ENCODE data around the gene TEPSIN.

TEPSIN gene

DNA sequence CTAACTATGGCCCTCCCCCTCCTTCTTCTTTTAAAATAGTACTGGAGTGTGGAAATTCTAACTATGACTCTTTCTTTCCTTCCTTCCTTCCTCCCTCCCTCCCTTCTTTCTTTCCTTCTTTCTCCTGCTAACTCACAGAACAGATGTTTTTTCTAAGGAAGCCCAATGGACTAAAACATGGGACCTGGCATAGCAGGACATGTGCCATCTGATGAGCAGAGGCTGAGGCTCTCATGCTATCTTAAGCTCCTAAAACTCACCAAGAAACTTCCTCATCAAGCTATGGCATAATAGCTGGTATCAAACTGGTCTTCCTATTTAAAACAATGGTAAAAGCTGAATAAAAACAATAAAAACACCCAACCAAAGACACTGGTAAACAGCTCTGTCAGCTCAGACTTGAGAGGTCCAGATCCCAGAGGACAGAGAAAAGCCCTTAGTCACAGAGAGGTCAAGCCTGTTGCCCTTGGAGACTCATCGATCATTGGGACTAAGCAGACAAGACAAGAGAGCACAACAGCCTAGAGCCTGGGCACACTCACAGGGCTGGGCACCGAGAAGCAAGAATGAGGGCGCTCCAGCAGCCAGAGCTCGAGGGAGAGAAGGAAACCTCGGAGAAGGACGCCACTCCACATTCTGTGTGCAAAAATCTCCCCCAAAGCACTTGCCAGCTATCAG, 28.7 kb upstream of the TEPSIN start:
- no peak for DNase-seq

DNA sequence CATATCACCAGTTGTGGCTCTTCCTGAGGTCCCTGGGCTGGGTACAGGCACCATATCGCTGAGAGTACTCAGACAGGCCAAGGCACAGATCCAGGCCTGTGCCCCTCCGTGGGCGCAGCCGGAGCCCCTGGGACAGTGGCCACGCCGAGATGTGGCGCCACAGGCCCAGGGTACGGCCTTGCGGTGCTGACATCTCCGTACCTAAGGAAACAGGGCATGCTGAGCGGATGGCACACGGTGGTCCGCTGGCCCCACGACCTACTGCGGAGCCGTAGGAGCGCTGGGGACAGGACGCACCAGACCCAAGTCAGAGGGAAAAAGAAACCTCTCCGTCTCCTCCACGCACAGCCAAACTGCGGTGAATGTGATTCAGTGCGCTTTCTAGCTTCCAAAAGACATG, 26.7 kb upstream of the TEPSIN start:
- no peak for DNase-seq

DNA sequence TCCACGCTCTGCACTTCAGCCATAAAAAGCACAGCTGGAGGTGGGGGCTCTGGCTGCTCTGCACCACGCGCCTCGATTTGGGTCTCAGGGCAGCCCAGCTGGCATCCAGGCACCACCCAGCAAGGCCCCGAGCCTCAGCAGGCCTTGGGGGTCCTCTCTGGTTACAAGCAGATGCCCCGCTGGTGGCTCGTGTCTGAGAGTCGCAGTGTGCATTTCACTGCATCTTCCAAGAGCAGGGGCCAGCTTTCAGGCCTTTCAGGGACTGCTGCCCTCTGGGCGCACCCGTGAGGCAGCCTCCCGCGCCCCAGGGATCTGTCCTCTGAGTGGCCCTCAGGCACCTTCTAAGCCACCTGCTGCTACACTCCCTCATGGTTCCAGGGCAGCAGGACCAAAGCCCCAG, 25.8 kb upstream of the TEPSIN start:
- no peak for DNase-seq

DNA sequence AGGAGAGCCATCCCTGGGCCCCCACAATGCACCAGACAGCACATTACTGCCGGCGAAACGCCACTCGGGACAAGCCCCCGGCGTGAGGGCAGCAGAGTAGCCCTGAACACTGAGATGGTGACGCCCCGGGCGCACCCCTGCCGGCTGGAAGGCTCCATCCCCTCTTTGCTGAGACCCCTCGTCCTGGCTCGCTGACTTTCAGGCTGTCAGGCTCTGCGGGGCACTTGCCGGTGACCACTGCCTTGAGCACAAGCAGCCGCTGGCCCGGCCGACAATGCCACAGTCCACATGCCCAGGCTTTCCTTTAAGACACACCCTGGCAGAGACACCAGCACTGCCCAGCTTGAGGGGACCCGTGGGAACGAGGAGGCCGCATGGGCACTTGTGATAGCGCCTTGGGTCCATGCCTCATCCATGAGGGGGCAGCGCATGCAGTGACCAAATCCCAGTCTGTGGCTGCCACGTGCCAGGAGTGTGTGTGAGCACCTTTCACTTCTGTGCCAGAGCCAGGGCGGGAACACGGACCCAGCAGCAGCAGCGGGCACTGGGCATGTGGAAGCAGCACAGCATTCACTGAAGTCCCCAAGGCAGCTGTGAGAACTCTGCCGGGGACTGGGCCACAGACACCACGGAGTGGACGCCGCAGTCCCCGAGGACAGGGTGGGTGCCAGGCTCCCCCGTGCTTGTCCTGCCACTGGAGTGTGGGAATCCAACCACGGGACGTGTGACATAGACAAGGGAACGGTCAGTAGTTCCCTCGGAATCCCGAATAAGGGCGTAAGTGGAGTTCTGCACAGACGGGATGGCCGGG, 24.7 kb upstream of the TEPSIN start:
- DNase-seq: no peak

DNA sequence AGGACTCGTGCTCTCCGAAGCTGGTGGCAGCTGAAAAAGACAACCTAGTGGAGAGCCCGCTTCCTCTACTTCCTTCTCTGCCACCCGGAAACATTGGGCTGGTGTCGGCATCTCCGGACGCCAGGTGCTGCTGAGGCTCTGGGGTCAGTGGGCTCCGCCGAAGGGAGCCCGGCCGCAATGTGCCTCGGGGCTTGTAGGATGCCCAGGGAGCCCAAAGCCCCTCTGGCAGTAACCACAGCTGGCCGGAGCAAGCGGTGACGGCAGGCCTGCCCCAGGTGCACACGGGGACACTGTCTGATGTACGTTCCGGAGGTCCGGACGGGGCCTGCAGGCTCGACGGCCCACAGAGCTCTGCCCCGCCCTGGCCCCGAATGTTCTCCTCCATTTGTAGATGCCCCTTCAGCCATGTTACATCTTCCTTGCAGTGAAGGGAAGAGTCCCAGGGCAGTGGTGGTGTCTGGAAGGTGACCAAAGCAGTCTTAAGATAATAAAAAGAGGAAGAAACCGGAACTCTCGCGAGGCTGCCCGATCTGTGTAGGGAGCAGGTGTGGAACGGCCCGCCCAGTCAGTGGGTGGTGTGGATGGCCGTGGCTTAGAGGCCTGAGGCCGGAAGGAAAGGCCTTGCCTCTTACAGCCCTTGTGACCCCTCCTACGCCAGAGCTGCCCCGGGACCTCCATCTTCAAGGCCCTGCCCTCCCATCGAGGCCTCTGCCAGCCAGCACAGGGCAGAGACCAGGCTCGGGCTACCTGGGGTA, 22.9 kb upstream of the TEPSIN start:
- DNase-seq: no peak

DNA sequence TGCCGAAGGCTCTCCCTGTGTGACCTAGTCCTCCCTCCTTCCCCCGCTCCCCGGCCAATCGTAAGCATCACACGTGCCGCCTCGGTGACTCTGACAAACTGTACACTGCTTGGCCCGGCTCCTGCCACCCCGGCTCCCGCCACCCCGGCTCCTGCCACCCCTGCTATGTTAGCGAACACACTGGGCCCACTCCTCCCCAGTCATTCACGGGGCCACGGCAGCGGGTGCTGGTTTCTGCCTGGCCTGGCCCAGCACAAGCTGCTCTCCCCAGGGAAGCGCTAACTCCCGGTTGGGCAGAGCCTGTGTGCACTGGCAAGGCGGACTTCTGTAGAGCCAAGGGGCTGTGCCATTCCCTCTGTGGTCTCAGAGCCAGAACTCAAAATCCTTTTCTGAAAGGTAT, 22.2 kb upstream of the TEPSIN start:
- no peak for DNase-seq

DNA sequence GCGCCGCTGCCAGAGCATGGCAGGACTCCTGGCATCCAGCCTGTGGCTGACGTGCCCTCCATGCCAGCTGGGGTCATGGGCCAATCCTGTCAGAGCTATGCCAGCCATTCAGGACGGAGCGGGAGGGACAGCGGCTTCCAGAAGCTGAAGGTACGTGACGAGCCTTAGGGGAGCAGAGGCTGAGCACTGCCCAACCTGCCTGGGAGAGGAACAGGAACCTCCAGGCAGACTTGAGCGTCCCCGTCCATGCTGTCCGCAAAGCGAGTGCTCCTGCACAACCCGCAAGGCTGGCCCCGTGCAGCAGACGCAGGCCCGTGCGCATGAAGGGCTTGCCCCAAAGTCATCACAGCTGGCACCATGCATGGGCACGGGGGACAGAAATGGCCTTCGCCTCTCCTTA, 21.8 kb upstream of the TEPSIN start:
- DNase-seq: no peak

DNA sequence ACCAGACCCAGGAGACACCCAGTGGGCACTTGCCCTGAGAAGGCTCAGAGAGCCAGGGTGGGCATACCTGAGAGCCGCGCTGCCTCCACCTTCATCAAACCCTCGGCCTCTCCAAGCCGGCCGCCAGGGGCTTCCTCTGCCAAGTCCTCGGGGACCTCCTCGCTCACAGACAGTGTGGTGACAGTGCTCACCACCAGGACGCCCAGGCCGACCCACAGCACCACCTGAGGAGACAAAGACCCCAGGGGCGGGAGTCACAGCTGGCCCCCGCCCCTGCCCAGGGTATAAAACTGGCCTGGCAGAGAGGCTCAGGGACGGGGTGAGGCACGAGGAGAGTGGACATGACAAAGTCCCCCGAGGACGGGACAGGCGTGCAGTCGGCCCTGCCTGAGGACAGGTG, 21.3 kb upstream of the TEPSIN start:
- no peak for DNase-seq

DNA sequence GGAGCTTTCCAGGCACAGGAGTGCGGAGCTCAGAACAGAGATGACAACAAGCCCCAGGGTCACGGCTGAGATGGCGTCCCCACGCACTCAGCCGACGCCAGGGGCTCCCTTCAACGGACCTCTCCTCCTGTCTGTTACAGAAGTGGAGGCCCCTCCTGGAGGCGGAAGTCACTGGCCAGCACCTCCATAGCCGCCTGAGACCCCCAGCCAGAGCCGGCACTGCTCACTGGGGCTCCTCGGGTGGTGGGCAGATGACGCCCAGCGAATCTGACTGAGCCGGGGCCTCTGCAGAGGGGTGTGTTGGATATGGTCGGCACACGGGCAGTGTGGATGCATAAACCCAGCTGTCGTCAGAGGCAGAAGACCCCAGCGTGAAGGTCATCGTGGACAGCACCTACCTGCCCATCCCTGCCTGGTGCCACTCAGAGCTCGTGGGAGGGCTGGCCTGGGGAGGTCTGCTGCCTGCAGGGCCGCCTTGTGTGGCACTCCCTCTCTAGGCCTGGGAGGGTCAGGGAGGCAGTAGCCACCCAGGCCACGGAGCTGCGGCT, 20.3 kb upstream of the TEPSIN start:
- DNase-seq: no peak

DNA sequence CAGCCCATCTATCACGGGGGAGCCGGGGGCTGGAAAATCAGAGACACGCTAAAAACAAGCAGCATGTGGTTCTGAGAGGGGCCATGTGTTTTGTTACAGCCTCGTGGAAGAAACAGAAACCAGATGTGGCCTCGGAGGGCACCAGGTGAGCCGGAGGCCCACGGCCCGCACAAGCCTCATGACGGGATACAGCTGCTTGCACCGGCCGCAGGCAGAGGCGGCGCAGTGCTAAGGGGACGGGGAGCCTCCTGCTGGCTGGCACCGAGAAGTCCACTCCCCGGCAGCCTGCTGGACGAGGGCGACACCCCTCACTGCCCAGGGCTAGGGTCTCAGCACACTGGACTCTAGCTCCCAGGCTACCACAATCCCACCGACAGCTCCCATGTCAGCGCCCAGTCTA, 19.4 kb upstream of the TEPSIN start:
- no peak for DNase-seq

DNA sequence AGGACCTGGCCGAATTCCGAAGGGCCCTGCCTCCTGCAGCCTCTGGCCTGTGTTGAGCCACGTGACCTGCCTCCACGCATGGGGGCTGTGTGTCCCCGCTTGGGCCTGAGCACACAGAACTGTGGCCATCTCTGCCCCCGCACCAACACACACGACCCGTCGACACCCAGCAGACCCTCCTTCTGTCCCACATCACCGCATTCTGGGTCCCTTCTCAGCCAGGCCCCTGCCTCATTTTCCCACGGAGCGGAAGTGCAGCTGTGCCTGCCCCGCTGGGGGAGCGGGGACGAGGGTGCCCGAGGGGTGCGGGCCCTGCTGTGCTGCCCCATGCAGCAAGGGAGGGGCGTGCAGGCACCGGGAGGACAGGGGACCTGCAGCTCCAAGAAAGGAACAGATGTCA, 18.7 kb upstream of the TEPSIN start:
- DNase-seq: no peak

DNA sequence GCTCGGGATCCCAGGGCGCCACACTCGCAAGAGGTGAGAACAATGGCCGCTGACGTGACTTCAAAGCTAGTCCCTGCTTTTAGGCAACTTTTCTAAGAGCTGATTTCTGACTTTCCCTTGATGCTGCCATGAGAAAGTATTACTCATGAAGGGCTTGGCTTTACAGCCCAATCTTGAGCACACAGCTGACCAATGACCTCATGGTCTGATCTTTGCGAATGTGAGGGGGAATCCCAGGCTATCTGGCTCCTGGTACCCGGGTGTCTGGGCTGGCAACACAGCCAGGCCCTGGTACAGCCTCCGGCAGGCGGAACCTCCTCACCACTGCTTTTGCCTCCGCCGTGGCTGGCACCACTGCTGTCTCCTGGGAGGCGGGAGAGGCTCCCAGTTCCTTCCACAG, 17.8 kb upstream of the TEPSIN start:
- DNase-seq: no peak

DNA sequence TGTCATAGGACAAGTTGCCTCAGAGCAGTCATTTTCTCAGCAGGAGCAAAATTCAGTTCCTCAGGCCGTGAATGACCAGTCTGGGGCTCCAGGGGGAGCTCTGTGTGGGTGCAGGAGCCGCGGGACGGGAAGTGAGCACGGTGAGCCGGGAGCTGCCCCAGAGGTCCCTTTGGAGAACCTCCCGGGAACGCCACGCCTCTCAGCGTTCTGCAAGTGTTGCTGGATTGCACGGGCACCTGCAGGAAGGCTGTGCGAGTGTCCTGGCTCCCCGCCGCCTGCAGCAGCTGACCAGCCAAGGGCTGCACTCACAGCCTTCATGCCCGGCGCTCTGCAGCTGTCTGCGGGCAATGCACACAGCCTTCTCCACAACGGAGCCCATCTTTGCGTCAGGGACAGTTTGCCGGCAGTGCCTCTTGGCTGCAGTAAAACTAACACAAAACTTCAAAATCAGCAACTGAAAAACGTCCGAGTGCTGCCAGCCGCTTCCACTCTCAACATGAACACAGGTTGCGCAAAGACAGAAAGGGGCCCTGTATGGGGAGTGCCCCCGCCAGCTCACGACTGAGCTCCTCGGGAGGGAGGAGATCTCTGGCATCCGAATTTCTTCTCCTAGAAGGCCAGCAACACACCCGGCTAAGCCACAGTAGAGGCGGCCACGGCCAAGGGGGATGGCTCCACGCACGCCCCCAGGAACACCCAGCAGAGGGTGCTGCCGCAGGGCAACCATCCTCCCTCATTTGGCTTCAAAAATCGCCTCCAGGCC, 16.3 kb upstream of the TEPSIN start:
- no peak for DNase-seq

DNA sequence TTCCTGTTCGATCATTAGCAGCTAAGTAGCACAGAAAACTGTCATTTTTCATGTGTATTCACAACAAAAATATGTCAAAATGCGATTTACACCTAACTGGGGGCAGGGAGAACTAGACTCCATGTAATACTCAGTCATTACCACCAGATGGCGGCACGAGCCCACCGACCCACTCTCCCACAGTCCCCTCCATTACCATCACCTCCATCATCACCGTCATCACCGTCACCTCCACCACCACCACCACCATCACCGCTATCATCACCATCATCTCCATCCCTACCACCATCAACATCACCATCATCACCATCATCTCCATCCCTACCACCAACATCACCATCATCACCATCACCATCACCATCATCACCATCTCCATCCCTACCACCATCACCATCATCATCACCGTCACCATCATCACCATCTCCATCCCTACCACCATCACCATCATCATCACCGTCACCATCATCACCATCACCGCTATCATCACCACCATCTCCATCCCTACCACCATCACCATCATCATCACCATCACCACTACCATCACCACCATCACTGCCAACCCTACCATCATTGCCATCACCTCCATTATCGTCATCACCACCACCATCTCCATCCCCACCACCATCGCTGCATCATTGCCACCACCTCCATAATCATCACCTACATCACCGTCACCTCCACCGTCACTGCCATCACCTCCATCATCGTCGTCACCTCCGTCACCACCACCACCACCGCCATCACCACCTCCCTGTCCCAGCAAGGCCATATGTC, 14.7 kb upstream of the TEPSIN start:
- DNase-seq: peak; percentile 60

DNA sequence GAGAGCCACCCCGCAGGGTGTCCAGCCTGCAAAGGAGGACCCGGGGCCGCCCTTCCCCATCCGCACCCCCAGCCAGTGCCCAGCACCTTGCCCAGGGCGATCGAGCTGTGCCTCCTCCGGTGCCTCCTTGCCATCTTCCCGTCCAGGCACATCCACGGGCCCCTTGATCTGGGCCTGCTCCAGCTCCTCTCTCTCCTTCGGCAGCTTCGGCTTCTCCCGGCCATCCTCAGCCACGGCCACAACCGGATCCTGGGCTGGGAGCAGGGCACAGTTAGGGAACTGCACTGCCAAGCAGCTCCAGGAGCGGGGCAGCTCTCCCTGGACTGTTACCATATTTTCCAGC, 14.1 kb upstream of the TEPSIN start:
- no peak for DNase-seq

DNA sequence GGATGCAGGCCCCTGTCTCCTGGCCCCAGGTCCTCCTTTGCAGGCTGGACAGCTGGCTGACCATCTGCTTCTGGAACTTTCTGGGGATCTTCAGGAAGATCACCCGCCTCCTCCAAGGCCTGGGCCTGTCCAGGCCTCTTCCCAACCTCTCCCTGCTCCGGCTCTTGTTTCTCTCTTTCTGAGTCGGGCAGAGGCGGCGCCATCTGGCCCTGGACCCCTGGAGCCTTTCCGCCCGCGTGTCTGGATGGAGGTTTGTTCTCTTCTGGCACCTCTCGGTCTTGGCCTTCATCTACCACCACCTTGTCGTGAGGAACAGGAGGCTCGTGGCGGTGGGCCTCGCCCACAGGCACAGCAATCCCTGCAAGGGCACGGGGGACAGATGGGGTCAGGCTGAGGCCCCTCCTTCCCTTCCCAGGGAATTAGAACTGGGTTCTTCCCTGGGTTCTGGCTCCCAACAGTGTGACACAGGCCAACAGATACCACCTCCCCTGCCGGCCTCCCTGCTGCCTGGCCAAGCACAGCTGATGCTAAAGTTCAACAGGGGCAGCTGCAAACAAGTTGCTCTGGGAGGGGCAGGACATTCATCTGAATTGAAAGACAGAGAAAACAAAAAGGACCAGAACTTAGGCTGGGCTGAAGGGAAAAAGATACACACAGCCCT, 13.6 kb upstream of the TEPSIN start:
- no peak for DNase-seq

DNA sequence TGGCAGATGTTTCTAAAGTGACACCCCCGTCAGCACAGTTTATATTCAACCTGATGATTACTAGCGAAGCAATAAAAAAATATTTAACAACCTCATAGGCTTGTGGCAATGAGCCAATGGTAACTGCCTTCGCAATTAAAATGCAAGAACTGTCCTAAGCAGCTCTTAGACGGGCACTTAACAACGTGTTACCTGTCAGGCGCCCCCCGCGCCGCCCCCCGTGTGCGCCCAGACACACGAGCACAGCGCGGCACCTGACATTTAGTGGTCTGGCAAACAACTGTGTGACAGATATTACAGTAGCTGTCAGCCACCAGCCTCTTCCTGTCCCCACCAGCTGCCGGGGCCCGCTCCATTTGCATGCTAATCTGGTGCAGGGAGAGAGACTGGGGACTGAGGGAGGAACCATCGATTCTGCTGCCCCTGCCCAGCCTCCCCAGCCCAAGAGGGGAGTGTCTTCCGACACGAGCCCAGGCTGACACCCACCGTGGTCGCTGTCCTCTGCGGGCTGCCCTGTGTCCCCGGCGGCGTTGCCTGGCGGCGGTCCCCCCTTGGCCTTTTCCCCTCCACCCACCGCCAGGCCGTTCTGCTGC, 12.9 kb upstream of the TEPSIN start:
- DNase-seq: no peak

DNA sequence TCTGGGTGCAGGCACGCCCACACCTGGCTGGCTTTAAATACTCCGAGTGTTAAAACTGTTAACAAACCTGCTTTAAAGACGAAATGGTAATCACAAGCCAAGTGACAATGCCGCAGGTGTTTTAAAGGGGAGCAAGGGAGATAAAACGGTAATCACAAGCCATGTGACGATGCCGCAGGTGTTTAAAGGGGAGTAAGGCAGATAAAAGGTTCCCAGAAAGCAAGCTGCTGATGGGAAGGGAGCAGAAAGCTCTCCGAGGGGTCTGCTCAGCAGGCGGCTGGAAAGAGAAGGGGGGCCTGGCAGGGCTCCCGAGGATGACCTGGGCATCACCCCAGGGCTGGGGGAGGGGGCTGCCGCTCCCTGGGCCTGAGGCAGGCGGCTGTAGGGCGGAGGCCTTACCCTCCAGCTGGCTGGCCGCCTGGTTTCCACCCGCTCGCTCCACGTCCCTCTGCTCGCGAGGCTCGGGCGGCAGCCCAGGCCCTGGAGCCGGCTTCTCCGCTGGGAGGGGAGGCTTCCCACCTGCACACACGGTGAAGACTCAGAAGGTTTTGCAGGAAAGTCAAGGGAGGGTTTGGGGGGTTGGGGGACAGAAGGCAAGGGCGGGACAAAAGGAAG, 12.3 kb upstream of the TEPSIN start:
- no peak for DNase-seq

DNA sequence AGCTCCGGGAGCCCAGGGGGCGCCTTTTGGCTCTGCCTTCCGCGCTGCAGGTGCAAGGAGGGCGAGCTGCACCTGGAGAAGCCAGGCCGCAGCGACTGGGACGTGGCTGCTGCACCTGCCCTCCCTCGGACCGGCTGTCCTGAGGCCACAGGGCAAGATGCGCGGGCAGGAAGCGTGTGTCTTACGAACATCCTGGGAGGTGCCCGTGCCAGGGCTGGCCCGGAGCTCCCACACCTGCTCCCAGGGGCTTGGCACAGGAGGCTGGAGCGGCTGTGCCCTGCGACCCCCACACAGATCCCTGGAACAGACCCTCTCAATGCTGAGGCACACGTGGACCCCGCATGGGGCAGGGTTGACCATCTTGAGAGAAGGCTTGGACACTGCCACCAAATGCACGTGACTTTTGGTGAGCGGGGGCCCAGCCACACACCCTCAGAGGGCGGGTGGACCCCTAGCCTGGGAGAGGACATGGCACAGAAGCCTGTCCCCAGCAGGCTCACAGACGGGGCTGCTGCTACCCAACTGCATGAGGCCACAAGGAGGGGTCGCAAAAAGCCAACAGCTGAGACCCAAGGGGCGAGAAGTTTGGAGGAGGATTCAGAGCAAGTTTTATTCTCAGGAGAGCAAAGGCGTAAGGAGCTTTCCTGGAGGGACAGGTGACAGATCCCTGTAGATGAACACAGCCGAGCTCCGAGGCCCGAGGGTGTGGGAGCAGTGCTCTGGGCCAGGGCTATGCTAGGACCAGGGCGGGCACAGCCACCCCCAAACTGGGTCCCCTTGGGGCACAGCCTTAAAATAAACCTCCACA, 11.6 kb upstream of the TEPSIN start:
- no peak for DNase-seq
